PFSK-1 (cell line): ENCODE results near the gene OR5H6.

ENCODE experiments used
- FOXP2 ChIP-seq: optimal IDR thresholded peaks from 2 replicates; pipeline ENCODE3; 2011; ENCODE audit warnings: borderline replicate concordance, control low read depth, inconsistent platforms; ENCODE audit not compliant: insufficient read depth; ENCODE audit errors: extremely low read length, extremely low read depth
- POLR2AphosphoS5 ChIP-seq: IDR thresholded peaks from 2 replicates; pipeline ENCODE4 v1.6.1; 2012; ENCODE audit warnings: low read depth, mild to moderate bottlenecking, control low read depth, low read length, moderate library complexity
- SIN3A ChIP-seq: IDR thresholded peaks from 2 replicates; pipeline ENCODE4 v1.6.1; 2012; ENCODE audit warnings: mild to moderate bottlenecking, low read length, moderate library complexity, borderline replicate concordance; ENCODE audit not compliant: insufficient read depth
- TAF1 ChIP-seq: IDR thresholded peaks from 2 replicates; pipeline ENCODE4 v1.6.1; 2012; ENCODE audit warnings: low read length, control low read depth, borderline replicate concordance; ENCODE audit not compliant: insufficient read depth
- TF ChIP-seq, protein P1 (sequence below), 2 experiments: IDR thresholded peaks; 2 replicates each; pipeline versions ENCODE4 v1.6.1 to v1.8.0; 2011 to 2012; ENCODE audit warnings: low read depth in 2 of 2, low read length in 2 of 2, control low read depth in 1 of 2, inconsistent platforms in 1 of 2, mild to moderate bottlenecking in 1 of 2, moderate library complexity in 1 of 2; ENCODE audit not compliant: insufficient read depth in 1 of 2

Gene OR5H6

DNA sequence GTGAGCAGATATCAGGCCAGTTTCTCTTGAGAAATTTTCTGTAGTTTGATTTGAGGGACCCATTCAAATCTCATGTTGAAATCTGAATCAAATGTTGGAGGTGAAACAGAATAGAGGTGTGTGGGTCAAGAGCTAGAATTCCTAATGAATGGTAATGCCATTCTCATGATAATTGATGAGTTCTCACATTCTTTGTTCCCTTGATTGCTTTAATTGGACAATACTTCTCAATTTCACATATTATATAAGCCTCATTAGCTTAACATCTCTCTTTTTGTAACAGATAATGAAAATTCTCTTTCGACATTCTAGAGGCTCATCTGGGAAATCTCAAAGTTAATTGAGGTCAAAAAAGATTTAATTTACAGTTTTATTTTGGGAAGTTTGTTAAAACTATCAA, 21.9 kb upstream of the OR5H6 start:
- no peak for TF ChIP-seq TAF1
- TF ChIP-seq SIN3A, result no peak
- no peak for TF ChIP-seq FOXP2
- TF ChIP-seq, protein P1, sequence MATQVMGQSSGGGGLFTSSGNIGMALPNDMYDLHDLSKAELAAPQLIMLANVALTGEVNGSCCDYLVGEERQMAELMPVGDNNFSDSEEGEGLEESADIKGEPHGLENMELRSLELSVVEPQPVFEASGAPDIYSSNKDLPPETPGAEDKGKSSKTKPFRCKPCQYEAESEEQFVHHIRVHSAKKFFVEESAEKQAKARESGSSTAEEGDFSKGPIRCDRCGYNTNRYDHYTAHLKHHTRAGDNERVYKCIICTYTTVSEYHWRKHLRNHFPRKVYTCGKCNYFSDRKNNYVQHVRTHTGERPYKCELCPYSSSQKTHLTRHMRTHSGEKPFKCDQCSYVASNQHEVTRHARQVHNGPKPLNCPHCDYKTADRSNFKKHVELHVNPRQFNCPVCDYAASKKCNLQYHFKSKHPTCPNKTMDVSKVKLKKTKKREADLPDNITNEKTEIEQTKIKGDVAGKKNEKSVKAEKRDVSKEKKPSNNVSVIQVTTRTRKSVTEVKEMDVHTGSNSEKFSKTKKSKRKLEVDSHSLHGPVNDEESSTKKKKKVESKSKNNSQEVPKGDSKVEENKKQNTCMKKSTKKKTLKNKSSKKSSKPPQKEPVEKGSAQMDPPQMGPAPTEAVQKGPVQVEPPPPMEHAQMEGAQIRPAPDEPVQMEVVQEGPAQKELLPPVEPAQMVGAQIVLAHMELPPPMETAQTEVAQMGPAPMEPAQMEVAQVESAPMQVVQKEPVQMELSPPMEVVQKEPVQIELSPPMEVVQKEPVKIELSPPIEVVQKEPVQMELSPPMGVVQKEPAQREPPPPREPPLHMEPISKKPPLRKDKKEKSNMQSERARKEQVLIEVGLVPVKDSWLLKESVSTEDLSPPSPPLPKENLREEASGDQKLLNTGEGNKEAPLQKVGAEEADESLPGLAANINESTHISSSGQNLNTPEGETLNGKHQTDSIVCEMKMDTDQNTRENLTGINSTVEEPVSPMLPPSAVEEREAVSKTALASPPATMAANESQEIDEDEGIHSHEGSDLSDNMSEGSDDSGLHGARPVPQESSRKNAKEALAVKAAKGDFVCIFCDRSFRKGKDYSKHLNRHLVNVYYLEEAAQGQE (IDR thresholded peaks at IDR 0.05; ENCODE audit: insufficient read depth in 1 of 2, low read depth in 2 of 2, low read length in 2 of 2), result no peak
- TF ChIP-seq POLR2AphosphoS5, result no peak

DNA sequence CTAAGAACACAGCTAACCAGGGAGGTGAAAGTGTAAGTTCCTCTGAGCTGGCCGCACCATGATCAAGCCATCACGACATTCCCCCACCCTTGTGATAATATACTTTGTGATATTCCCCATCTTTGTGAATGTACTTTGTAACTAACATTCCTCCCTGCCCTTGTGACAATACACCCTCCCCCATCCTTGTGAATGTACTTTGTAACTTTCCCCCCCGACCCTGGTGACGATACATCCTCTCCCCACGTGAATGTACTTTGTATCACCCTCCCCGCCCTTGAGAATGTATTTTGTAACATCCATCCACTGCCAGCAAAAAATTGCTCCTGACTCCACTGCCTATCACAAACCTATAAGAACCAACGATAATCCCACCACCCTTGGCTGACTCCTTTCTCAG, 20.2 kb upstream of the OR5H6 start:
- TF ChIP-seq FOXP2, result no peak
- no peak for TF ChIP-seq POLR2AphosphoS5
- TF ChIP-seq, protein P1 (IDR thresholded peaks at IDR 0.05; ENCODE audit: insufficient read depth in 1 of 2, low read depth in 2 of 2, low read length in 2 of 2), result no peak
- no peak for TF ChIP-seq TAF1
- no peak for TF ChIP-seq SIN3A

DNA sequence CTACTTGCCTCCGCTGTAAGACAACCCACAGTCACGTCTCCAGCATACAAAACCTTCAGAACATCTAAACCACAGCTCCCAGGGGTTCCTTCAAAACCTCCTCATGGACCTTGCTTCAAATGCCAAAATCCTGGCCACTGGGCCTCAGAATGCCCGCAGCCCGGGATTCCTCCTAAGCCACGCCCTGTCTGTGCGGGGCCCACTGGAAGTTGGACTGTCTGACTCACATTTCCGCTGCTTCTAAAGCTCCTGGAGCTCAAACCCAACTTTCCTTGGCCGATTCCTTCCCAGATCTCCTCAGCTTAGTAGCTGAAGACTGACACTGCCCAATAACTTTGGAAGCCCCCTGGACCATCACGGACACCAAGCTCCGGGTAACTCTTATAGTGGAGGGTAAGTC, 17.9 kb upstream of the OR5H6 start:
- TF ChIP-seq SIN3A (no peak), POLR2AphosphoS5 (no peak), FOXP2 (no peak), TAF1 (no peak)
- TF ChIP-seq, protein P1 (IDR thresholded peaks at IDR 0.05; ENCODE audit: insufficient read depth in 1 of 2, low read depth in 2 of 2, low read length in 2 of 2), result no peak

DNA sequence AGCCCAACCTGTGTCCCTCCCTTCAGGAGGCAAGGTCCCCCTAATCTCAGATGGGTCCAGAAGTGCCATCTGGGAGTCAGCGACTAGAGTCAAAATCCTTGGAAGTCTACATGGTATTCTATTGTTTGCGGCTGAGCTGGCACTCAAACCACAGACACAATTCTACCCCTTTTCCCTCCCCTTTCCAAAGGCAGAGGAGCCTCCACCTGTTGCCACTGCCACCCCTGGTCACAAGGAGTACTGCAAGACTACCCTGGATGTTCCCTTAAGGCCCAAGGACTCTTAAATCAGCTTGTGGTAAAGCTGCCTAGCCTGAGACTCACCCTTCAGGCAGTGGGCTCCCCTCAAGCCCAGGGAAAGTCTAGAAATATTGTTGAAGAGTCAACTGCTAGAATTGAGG, 4.3 kb upstream of the OR5H6 start:
- TF ChIP-seq FOXP2, result no peak
- TF ChIP-seq SIN3A, result no peak
- no peak for TF ChIP-seq TAF1
- TF ChIP-seq POLR2AphosphoS5, result no peak
- TF ChIP-seq, protein P1 (IDR thresholded peaks at IDR 0.05; ENCODE audit: insufficient read depth in 1 of 2, low read depth in 2 of 2, low read length in 2 of 2), result no peak

DNA sequence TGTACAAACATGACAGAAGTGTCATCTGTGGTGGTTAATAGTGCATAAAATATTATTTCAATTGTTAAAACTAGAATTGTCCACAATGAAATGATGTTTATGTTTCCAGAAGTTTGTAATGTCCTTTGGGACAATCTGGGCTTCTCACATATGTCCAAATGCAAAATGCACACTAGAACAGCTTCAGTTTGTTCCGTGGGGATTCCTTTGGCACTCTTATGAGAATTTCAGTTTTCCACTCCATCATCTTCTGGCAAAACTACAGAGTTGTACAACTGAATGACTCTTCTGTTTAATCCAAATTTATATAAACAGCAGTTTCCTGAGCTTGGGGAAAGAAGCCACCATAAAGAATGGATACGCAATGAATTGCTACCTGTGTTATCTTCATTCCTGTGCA, 2.0 kb upstream of the OR5H6 start:
- TF ChIP-seq POLR2AphosphoS5, result no peak
- TF ChIP-seq, protein P1 (IDR thresholded peaks at IDR 0.05; ENCODE audit: insufficient read depth in 1 of 2, low read depth in 2 of 2, low read length in 2 of 2), result no peak
- TF ChIP-seq FOXP2, result no peak
- no peak for TF ChIP-seq SIN3A
- no peak for TF ChIP-seq TAF1
